Limb (tissue), 2 donors: ENCODE results near the gene SLC16A11.
A peak's percentile ranks its signal among the peaks of the same experiment; 100 is the strongest.

ENCODE experiments used
- DNase-seq, 2 donors: peaks; one replicate each; pipeline ENCODE4 v3.0.0-alpha.2; 2016; ENCODE audit errors: extremely low spot score in 2 of 2

SLC16A11 gene

GRCh38 chr17:7026471-7027115 lies 17.3 kb downstream of the SLC16A11 start:
- no peak for DNase-seq

- DNase-seq: no peak
These were observed 18.6 kb downstream of the SLC16A11 start for GRCh38 chr17:7025245-7025644.

- no peak for DNase-seq
These were observed 19.5 kb downstream of the SLC16A11 start for GRCh38 chr17:7024402-7024785.

GRCh38 chr17:7023576-7024401 lies 20.1 kb downstream of the SLC16A11 start:
- DNase-seq: peak in 1 of 2 donors; percentile 89

- DNase-seq: no peak
These were observed 20.9 kb downstream of the SLC16A11 start, which contains the start of gene BCL6B for GRCh38 chr17:7022781-7023571. TSS of gene BCL6B (plus strand) at chr17:7023050. CDS start at chr17:7023672, 622 bp downstream.

GRCh38 chr17:7021993-7022778 lies 21.7 kb downstream of the SLC16A11 start:
- DNase-seq: peak; percentile 72 to 85

- no peak for DNase-seq
These were observed 22.8 kb downstream of the SLC16A11 start for GRCh38 chr17:7020894-7021664.

GRCh38 chr17:7019839-7020519 lies 23.9 kb downstream of the SLC16A11 start:
- peak in 1 of 2 donors; percentile 79 for DNase-seq

- no peak for DNase-seq
These were observed 24.5 kb downstream of the SLC16A11 start for GRCh38 chr17:7019367-7019766.

- DNase-seq: no peak
These were observed 25.4 kb downstream of the SLC16A11 start for GRCh38 chr17:7018331-7018964.

- no peak for DNase-seq
These were observed 26.1 kb downstream of the SLC16A11 start for GRCh38 chr17:7017827-7018200.

- no peak for DNase-seq
These were observed 26.7 kb downstream of the SLC16A11 start for GRCh38 chr17:7016886-7017826.

GRCh38 chr17:7016418-7016817 lies 27.5 kb downstream of the SLC16A11 start:
- no peak for DNase-seq

GRCh38 chr17:7014995-7015958 lies 28.6 kb downstream of the SLC16A11 start:
- DNase-seq: peak in 1 of 2 donors; percentile 71

- DNase-seq: peak; percentile 96 to 97
These were observed 29.5 kb downstream of the SLC16A11 start for GRCh38 chr17:7014261-7014994.

GRCh38 chr17:7011942-7012254 lies 32.0 kb downstream of the SLC16A11 start:
- DNase-seq: no peak

- DNase-seq: no peak
These were observed 32.5 kb downstream of the SLC16A11 start for GRCh38 chr17:7011415-7011814.
